Stimulated activated CD4-positive, alpha-beta T cell treated with anti-CD3 and anti-CD28 coated beads, Interleukin-1b, Interleukin-23, amount 100 ng/mL, for 1 hour (primary cell): ENCODE results near the gene NDUFAF4.
"Not testable (repeated sequence)": the region's sequence is repeated elsewhere in the genome, so short reads cannot be mapped to it uniquely, and the experiment has no call there.

Experiments
- DNase-seq, 2 donors: peaks; one replicate each; pipeline ENCODE4 v3.0.0-alpha.2; 2020; ENCODE audit warnings: low read depth in 2 of 2

NDUFAF4 gene

GRCh38 chr6:96899019-96899418 lies 1.3 kb upstream of the NDUFAF4 start:
- no peak for DNase-seq

- no peak for DNase-seq
These were observed 655 bp upstream of the NDUFAF4 start for GRCh38 chr6:96898241-96898851.

- DNase-seq = no peak
These were observed 8.5 kb downstream of the NDUFAF4 start for GRCh38 chr6:96889146-96889545.

DNA sequence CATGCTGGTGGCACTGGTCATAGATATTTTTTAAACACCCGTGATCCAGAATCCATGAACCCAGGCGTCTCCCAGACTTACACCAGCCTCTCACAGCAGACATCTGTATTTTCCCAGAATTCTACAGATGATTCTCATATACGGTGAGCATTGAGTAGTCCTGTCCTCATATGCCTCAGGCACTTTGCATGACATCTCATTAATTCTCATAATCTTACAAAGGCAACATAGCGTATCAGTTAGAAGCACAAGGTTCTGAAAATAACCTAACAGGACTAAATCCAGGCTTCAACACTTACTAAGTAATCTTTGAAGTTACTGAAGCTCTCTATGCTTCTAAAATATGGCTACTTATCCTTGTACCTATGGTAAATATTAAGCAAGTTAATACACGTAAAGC lies 8.9 kb downstream of the NDUFAF4 start:
- DNase-seq = no peak

DNA sequence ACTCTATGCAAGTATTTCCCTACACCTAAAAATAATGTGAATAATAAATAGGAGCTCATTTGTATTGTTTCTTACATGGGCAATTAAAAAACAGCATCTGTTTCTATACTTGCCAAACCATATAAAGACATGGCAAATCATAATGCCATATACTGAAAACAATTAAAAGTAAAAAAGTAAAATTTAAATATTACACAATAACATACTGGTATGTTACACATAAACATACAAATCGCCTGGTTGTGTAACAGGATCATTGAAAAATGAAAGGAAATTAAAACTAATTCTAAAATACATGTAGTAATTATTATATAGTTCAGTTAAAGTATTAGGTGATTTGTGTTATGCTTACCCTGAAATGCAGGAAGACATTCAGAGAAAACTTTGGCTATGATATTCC lies 11.2 kb downstream of the NDUFAF4 start:
- no peak for DNase-seq

- not testable (repeated sequence) for DNase-seq
These were observed 12.5 kb downstream of the NDUFAF4 start for GRCh38 chr6:96885187-96885631.

DNA sequence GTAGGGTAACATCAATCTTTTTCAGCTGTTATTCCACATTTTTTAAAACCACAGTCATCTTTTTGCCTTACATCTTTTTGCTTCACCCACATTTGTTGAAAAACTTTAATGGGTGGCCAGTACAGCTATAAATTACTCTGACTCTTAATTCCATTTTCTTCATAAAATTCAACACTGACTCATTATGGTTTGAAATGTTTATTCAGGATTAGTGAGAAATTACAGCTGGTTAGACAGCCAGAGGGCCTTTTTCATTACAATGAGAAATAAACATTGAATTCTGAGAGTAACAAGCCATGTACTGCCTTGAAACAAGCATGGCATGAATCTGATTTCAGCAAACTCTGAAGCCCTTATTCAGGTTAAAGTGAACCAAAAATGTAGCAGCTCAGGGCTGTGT lies 19.5 kb downstream of the NDUFAF4 start:
- DNase-seq = no peak

GRCh38 chr6:96876886-96877545 lies 20.7 kb downstream of the NDUFAF4 start:
- no peak for DNase-seq

DNA sequence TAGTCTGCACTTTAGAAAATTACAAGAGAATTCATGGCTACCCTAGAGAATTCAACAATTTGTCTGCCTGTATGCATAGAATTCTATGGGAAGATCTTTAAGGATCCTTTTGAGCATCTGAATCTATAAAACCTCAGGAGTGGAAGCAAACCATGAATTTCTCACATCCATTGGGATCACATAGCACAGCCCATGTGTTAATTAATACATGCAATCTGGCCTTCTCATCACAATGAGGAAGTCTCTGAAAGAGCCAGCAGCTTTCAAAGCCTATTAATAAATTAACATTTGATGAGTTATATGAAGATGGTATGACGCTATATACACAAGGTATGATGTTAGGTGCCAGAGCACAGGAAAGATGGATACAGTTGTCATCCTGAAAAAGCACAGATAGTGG lies 24.7 kb downstream of the NDUFAF4 start:
- DNase-seq = no peak

GRCh38 chr6:96865055-96865405 lies 32.7 kb downstream of the NDUFAF4 start:
- DNase-seq = no peak

DNA sequence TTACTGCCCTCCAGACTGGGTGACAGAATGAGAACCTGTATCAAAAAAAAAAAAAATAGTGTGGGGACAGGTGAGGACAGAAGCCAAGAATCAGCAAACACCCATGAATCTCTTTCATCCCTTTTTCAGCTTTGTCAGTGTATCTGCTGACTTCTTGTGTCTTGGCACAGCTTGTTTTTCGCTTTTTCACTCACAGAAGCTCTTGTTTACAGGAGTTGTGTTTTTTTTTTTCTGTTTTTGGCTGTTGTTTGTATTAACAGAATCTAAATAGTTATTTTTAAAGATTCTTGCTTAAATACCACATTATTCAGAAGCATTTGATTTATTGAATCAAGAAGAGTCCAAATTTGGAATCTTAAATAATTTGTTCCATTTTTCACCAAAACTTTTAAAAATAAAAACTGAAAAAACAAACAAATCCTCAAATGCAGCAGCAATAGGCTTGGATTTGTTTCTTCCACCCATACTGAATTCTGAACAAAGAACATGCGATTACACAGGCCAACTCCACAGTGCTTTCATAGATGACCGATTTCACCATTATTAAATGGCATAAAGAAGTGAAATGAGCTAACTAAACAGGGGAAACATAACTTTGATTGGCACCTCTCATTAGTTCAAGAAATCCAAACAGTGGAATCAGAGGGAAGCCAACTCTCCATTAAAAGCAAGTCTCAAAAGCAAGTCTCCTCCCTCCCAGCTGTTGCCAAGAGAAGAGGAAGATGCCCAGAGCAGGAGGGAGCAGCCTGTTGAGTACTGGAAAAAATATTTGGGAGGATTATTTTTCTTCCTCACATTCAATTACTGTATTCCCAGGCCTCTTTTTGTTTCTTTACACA lies 33.3 kb downstream of the NDUFAF4 start:
- DNase-seq = no peak

GRCh38 chr6:96862560-96862959 lies 35.1 kb downstream of the NDUFAF4 start:
- DNase-seq = no peak

- DNase-seq = no peak
These were observed 36.1 kb downstream of the NDUFAF4 start for GRCh38 chr6:96861588-96861987.

GRCh38 chr6:96856856-96857255 lies 40.8 kb downstream of the NDUFAF4 start:
- DNase-seq = no peak

DNA sequence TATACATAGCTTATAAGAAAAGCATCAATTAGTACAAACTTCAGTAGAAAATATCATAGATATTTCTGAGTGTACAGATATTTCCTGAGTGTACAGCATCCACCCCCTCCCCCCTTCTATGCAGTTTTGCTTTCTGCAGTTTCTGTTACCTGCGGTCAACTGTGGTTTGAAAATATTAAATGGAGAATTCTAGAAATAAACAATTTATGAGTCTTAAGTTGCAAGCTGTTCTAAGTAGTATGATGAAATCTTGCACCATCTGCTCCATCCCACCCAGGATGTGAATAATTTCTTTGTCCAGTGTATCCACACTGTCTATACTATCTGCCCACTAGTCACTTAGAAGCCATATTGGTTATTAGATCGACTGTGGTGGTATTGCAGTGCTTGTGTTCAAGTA lies 44.6 kb downstream of the NDUFAF4 start:
- no peak for DNase-seq

DNA sequence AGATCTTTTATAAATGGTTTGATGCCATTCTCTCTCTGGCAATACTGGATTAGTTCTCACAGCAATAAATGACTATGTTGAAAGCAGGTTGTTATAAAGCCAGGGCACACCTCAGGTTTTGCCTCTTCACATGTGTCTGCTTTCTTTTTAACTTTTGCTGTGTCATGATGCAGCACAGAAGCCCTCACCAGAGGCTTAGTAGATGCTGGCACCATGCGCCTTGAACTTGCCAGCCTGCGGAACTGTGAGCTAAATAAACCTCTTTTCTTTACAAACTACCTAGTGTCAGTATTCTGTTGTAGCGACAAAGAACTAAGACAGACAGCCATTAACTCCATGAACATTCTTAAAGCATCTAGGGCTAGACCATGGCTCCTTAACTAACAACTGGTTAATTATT lies 45.1 kb downstream of the NDUFAF4 start:
- DNase-seq = no peak

DNA sequence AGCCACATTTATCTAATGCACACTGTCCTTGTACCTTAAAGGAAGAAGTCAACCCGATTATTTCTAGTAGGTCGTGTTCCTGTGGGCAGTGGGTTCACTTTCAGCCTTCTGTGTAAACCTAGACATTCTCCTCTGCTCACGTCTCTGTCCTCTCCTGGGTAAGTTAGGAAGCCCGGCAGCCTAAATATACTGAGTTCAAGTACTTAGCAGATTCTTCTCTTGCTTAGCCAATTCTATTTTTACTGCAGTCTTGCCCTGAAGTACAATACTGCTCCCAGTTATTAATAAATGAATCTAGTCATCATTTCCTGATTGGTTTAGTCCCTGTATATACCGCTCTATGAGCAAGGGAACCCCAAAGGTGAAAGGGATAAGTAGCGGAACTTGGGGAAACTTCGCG lies 45.8 kb downstream of the NDUFAF4 start:
- DNase-seq = no peak

DNA sequence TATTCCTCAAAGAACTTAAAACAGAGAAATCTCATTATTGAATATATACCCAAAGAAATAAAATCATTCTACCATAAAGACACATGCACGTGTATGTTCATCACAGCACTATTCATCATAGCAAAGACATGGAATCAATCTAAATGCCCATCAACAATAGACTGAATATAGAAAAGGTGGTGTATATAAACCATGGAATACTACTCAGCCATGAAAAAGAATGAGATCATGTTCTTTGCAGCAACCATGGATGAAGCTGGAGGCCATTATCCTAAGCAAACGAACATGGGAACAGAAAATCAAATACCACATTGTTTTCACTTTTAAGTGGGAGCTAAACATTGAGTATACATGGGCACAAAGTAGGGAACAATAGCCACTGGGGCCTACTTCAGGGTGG lies 48.1 kb downstream of the NDUFAF4 start:
- DNase-seq = no peak

GRCh38 chr6:96844530-96844929 lies 53.2 kb downstream of the NDUFAF4 start:
- no peak for DNase-seq

- no peak for DNase-seq
These were observed 56.3 kb downstream of the NDUFAF4 start for GRCh38 chr6:96841345-96841744.
